ENCODE measurements around the gene DSG3. TPM values are rescaled to one million over a fixed set of nuclear protein-coding genes. Genes with fewer than 3 reads are reported as not detected.

Gene DSG3
- total RNA-seq, 1 donor from 2014 or later = 0.13 TPM

DNA sequence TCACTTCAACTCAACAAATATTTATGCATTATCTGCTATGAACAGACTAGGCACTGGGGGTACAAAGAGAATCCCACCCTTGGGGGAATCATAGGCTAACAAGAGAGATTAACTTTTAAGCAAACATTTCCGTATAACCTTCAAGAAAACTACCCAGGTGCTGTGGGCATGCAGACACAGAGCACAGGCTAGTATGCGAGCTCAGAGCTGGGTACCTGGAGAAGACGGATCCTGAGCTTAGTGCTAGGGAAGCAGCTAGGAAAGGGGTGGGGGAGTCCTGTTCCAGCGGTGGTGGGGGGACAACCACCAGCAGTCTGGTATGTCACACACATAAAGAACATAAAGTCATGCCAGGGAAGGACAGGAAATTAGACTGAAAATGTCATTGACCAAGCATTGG lies 17.5 kb upstream of the DSG3 start:
- TF ChIP-seq, protein P1, sequence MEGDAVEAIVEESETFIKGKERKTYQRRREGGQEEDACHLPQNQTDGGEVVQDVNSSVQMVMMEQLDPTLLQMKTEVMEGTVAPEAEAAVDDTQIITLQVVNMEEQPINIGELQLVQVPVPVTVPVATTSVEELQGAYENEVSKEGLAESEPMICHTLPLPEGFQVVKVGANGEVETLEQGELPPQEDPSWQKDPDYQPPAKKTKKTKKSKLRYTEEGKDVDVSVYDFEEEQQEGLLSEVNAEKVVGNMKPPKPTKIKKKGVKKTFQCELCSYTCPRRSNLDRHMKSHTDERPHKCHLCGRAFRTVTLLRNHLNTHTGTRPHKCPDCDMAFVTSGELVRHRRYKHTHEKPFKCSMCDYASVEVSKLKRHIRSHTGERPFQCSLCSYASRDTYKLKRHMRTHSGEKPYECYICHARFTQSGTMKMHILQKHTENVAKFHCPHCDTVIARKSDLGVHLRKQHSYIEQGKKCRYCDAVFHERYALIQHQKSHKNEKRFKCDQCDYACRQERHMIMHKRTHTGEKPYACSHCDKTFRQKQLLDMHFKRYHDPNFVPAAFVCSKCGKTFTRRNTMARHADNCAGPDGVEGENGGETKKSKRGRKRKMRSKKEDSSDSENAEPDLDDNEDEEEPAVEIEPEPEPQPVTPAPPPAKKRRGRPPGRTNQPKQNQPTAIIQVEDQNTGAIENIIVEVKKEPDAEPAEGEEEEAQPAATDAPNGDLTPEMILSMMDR (IDR thresholded peaks at IDR 0.05; ENCODE audit: unreplicated experiment) = no peak
- no peak for DNase-seq (ENCODE audit: low spot score in 2 of 2, unreplicated experiment in 2 of 2)
- Mint-ChIP-seq H3K9me3 (peaks cover 26% of the 10 kb centered on the region), H3K4me1 (peaks cover 20% of the 10 kb centered on the region), H3K4me3 (no peak overlapping the region), H3K27ac (no peak overlapping the region), H3K36me3 (peaks cover 9% of the 10 kb centered on the region), H3K27me3 (ENCODE audit: low read depth) (no peaks in the 10 kb centered on the region)

DNA sequence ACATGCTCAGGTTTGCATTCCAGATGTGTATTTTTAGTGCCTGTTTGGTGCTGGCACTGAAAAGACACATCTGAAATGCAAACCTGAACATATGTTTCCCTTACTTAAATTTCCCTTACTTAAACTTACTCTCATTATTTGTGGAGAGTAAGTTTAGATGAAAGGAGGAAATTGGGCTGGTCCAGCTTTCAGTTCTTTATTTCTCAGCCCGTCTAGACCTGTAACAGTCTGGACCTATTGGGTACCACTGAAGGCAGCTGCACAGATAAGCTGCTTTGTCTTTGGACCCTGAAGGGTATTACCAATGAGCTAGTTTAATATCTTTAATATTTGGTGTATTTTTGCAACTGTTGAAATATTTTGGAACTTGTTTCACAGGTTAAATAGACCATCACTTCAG lies 17.0 kb upstream of the DSG3 start:
- no peak for DNase-seq (ENCODE audit: low spot score in 2 of 2, unreplicated experiment in 2 of 2)
- Mint-ChIP-seq H3K27ac (no peak overlapping the region), H3K27me3 (ENCODE audit: low read depth) (no peaks in the 10 kb centered on the region), H3K4me1 (peaks cover 20% of the 10 kb centered on the region), H3K4me3 (no peak overlapping the region), H3K9me3 (peaks cover 26% of the 10 kb centered on the region), H3K36me3 (peaks cover 9% of the 10 kb centered on the region)
- TF ChIP-seq, protein P1 (IDR thresholded peaks at IDR 0.05; ENCODE audit: unreplicated experiment) = no peak

DNA sequence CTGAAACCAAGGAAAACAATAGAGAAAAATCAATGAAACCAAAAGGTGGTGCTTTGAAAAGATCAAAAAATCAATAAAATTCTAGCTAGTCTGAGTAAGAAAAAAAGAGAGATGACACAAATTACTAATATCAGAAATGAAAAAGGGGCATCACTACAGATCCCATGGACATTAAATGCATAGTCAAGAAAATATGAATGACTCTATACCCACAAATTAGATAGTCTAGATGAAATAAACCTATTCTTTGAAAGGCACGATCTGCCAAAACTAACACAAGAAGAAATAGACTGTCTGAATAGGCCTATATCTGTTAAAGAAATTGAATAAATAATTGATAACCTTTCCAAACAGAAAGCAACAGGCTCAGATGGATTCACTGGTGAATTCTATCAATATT lies 15.2 kb upstream of the DSG3 start:
- Mint-ChIP-seq H3K4me3 (no peak overlapping the region), H3K9me3 (peaks cover 26% of the 10 kb centered on the region), H3K4me1 (peaks cover 9% of the 10 kb centered on the region), H3K27me3 (ENCODE audit: low read depth) (no peaks in the 10 kb centered on the region), H3K27ac (no peak overlapping the region), H3K36me3 (peaks cover 9% of the 10 kb centered on the region)
- no peak for DNase-seq (ENCODE audit: low spot score in 2 of 2, unreplicated experiment in 2 of 2)
- TF ChIP-seq, protein P1 (IDR thresholded peaks at IDR 0.05; ENCODE audit: unreplicated experiment) = no peak

DNA sequence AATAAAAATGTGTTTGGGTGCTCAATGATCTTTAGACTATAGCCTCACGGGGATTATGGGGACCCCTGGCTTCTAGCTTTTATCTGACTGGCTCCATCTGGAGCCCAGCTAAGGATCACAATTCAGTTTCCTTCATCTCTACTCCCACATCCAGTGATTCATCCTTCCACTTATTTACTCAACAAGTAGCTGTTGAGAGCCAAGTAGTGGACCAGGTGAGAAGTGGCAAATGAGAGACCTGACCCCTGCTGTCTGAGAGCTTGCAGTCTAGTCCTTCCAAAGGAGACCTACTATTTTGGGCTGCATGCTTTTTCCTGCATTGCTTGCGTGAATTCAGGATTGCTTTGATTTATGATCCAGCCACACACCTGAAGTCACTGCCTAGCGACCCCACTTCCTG lies 10.7 kb upstream of the DSG3 start:
- Mint-ChIP-seq H3K9me3 (peaks cover 22% of the 10 kb centered on the region), H3K4me1 (no peaks in the 10 kb centered on the region)

DNA sequence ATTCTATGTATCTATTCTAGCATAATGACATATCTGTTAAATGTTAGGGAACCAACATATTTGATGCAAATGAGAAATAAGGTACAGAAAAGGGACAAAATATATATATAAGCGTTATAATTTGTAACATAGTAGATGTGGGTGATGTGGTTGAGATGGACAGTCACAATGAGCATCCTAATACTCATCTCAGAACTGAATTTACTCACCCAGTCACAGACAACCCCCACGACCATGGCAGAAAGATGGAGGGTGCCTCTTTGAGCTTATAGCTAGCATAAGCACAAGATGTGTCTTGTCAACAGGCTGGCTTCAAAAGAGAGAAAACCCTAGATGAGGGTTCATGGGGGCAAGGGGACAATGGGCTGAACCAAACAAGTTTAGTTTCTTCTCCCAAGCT lies 9.1 kb upstream of the DSG3 start:
- Mint-ChIP-seq H3K27me3 (ENCODE audit: low read depth) (no peaks in the 10 kb centered on the region), H3K36me3 (peaks cover 2% of the 10 kb centered on the region), H3K9me3 (peaks cover 10% of the 10 kb centered on the region), H3K4me1 (no peaks in the 10 kb centered on the region), H3K27ac (no peak overlapping the region), H3K4me3 (no peak overlapping the region)
- no peak for DNase-seq (ENCODE audit: low spot score in 2 of 2, unreplicated experiment in 2 of 2)
- TF ChIP-seq, protein P1 (IDR thresholded peaks at IDR 0.05; ENCODE audit: unreplicated experiment) = no peak

More for the DNA sequence above, 10.7 kb upstream of the DSG3 start:
- H3K36me3 Mint-ChIP-seq = peaks cover 5% of the 10 kb centered on the region
- TF ChIP-seq, protein P1 (IDR thresholded peaks at IDR 0.05; ENCODE audit: unreplicated experiment) = no peak
- H3K27ac Mint-ChIP-seq = no peak overlapping the region
- H3K4me3 Mint-ChIP-seq = no peak overlapping the region
- no peaks in the 10 kb centered on the region for H3K27me3 Mint-ChIP-seq (ENCODE audit: low read depth)
- no peak for DNase-seq (ENCODE audit: low spot score in 2 of 2, unreplicated experiment in 2 of 2)

DNA sequence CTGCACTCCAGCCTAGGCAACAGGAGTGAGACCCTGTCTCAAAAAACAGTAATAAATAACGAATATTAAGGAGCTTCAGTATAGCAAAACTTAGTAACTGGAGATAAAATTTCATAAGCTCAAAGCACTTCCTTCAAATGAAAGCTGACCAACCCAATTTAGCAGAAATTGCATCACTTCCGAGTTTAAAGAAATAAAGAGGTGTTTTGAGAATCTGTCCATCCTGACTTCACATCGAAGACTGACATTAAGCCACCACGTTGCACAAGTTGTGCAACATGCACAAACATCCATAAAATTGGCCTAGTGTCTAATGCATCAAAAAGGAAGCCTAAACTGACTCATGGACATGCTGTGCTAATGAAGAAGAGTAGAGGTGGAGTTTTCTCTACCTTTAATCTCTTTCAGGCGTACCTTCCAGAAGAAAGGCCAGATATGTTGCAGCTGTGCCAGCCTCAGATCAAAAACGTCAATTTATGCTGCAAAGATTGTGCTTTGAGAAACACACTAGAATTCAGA lies 7.7 kb upstream of the DSG3 start:
- Mint-ChIP-seq H3K9me3 (peaks cover 2% of the 10 kb centered on the region), H3K4me3 (no peak overlapping the region), H3K4me1 (no peaks in the 10 kb centered on the region), H3K27me3 (ENCODE audit: low read depth) (no peaks in the 10 kb centered on the region), H3K27ac (no peak overlapping the region), H3K36me3 (no peaks in the 10 kb centered on the region)
- TF ChIP-seq, protein P1 (IDR thresholded peaks at IDR 0.05; ENCODE audit: unreplicated experiment) = no peak
- DNase-seq (ENCODE audit: low spot score in 2 of 2, unreplicated experiment in 2 of 2) = no peak

Measured in mesothelial cell of epicardium (in vitro differentiated cells).